ENCODE results near the gene PEX26.

Gene PEX26

DNA sequence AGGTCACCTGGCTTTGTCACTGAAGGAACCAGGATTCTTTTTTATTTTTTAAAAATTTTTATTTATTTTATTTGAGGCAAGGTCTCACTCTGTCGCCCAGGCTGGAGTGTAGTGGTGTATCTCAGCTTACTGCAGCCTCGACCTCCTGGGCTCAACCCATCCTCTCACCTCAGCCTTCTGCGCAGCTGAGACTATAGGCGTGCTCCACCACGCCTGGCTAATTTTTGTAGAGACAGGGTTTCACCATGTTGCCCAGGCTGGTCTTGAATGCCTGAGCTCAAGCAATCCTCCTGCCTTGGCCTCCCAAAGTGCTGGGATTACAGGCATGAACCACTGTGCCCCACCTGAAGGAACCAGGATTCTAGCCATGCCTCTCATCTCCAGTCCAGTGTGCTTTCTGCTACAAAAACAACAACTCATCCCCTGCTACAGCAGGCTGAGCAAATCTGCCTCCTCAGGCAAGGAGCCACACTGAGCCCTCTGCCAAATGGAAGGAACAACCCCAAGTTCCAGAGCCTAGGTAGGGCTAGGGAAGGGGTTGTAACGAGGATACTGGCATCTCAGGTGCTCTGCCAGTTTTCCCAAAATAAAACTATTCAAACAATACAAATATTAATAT, 2.6 kb upstream of the PEX26 start:
- DNase-seq = no peak
- TF ChIP-seq, protein P1, sequence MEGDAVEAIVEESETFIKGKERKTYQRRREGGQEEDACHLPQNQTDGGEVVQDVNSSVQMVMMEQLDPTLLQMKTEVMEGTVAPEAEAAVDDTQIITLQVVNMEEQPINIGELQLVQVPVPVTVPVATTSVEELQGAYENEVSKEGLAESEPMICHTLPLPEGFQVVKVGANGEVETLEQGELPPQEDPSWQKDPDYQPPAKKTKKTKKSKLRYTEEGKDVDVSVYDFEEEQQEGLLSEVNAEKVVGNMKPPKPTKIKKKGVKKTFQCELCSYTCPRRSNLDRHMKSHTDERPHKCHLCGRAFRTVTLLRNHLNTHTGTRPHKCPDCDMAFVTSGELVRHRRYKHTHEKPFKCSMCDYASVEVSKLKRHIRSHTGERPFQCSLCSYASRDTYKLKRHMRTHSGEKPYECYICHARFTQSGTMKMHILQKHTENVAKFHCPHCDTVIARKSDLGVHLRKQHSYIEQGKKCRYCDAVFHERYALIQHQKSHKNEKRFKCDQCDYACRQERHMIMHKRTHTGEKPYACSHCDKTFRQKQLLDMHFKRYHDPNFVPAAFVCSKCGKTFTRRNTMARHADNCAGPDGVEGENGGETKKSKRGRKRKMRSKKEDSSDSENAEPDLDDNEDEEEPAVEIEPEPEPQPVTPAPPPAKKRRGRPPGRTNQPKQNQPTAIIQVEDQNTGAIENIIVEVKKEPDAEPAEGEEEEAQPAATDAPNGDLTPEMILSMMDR (IDR thresholded peaks at IDR 0.05; ENCODE audit: low read depth, low read length) = no peak
- H3K4me3 ChIP-seq (ENCODE audit: low read depth, low read length) = no peak overlapping the region
- no peaks in the 10 kb centered on the region for H3K9me3 ChIP-seq
- no peaks in the 10 kb centered on the region; the same call in 1 of the 2 replicates for H3K27me3 ChIP-seq
- H3K4me1 ChIP-seq = peaks cover 9% of the 10 kb centered on the region
- peaks cover 12% of the 10 kb centered on the region for H3K36me3 ChIP-seq

DNA sequence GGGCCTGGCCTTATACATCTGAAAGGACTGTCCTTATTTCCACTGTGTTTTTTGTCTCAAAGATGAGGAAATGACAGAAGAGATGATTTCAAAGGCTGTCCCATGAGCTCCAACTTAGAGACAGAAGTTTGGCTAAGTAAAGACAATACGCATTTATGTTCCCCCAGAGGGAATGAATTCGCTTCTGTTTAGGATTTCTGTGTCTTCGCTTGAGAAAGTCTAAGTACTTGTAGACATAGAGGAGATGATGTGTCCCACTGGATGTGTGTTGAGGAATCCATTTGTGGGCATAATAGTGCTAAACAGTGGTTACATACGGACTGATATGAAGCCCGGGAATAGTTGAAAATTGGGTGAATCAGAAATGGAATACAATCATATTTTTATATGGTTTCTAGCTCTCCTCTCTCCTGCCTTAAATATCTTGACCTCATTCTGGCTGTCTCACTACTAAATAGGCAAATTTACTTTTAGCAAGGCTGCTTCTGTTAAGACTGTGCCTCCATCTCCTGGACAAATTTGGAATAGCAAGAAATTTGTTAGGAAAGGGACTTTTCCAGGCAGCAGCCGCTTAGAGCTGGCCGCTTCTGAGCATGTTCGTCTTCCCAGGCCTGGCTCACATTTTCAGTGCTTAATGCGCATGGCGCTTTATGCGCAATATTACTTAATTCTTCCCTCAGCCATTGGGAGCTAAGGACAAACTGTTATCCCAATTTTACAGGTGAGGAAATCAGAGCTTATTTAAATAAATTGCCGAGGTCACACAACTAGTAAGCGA, 1.9 kb upstream of the PEX26 start:
- TF ChIP-seq, protein P1 (IDR thresholded peaks at IDR 0.05; ENCODE audit: low read depth, low read length) = peak; percentile 90
- Histone ChIP-seq H3K9me3 (no peaks in the 10 kb centered on the region), H3K36me3 (peaks cover 19% of the 10 kb centered on the region), H3K4me3 (ENCODE audit: low read depth, low read length) (peak overlapping the region; percentile 1; the same call in 1 of the 2 replicates), H3K4me1 (peaks cover 9% of the 10 kb centered on the region), H3K27me3 (no peaks in the 10 kb centered on the region; the same call in 1 of the 2 replicates)
- peak; percentile 65 for DNase-seq

DNA sequence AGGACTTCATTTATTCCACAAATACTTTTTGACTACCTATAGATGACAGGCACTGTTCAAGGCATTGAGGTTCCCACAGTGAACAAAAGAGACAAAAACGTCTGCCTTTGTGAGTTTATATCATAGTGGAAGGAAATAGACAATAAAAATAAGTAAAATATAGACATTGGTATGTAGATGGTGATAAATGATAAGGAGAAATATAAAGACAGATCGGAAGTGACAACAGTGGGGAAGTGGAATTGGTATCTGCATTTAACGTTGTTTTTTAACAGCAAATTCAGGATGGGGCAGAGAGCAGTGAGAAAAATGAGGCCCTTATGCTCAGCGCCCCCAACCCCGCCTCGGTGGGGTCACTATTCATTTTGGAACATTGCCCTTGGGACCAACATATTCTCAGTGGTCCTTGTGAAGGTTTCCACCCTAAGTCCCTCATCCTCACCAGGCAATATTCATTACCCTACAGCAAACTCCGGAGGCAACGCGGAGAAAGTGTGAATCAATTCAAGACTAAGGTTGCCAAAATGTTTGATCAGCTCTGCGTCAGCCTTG, 627 bp upstream of the PEX26 start:
- no peak for DNase-seq
- Histone ChIP-seq H3K4me3 (ENCODE audit: low read depth, low read length) (peak overlapping the region; percentile 99), H3K9me3 (no peaks in the 10 kb centered on the region), H3K27me3 (no peaks in the 10 kb centered on the region), H3K4me1 (peaks cover 9% of the 10 kb centered on the region), H3K36me3 (peaks cover 27% of the 10 kb centered on the region)
- TF ChIP-seq, protein P1 (IDR thresholded peaks at IDR 0.05; ENCODE audit: low read depth, low read length) = no peak

DNA sequence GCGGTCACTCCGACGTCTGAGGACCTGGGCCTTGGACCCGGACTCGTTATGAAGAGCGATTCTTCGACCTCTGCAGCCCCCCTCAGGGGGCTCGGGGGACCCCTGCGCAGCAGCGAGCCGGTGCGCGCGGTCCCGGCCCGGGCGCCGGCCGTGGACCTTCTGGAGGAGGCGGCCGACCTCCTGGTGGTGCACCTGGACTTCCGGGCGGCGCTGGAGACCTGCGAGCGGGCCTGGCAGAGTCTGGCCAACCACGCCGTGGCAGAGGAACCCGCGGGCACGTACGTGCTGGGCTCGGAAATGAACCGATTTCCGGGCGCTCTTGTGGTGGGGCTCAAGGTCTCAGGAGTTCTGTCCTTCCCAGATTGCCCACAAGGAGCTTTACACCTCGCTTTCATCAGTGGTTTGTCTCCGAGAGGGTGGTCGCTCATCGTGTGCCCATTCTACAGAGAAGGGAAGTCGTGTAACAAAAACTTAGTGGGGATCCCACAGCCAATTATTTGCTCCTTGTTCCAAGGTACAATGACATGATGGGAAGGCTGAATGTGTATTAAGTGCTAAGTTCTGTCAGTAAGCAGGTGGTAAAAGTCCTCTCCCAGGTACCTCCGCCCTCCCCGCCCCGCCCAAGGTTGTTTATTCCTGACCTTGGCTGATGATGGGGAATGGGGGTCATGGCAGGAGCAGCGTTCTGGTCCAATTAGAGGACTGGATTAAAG, 695 bp downstream of the PEX26 start:
- TF ChIP-seq, protein P1 (IDR thresholded peaks at IDR 0.05; ENCODE audit: low read depth, low read length) = no peak
- Histone ChIP-seq H3K27me3 (no peaks in the 10 kb centered on the region), H3K4me1 (peaks cover 9% of the 10 kb centered on the region), H3K9me3 (no peaks in the 10 kb centered on the region), H3K4me3 (ENCODE audit: low read depth, low read length) (peak overlapping the region; percentile 99), H3K36me3 (peaks cover 33% of the 10 kb centered on the region)
- DNase-seq = peak; percentile 38

DNA sequence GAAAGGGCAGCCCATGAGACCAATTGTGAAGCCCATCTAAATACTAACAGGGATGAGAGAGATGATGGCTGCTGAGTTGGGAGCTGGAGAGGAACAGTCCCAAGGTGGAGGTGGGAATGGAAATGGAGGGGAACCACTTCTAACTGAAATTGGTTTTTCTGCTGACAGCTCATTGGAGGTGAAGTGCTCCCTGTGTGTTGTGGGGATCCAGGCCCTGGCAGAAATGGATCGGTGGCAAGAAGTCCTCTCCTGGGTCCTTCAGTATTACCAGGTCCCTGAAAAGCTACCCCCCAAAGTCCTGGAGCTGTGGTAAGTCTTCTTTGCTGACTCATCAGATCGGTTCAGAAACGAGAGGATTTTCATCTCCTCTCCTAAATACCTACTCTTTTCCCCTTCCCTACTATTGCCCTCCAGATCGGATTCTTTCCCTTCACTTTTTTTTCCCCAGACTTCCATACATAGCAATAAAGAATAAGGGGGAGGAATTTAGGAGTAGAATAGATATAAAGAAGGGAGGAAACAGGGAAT, 2.0 kb downstream of the PEX26 start:
- Histone ChIP-seq H3K9me3 (no peaks in the 10 kb centered on the region), H3K36me3 (peaks cover 43% of the 10 kb centered on the region), H3K4me1 (peaks cover 9% of the 10 kb centered on the region), H3K4me3 (ENCODE audit: low read depth, low read length) (no peak overlapping the region), H3K27me3 (no peaks in the 10 kb centered on the region)
- TF ChIP-seq, protein P1 (IDR thresholded peaks at IDR 0.05; ENCODE audit: low read depth, low read length) = no peak
- no peak for DNase-seq

All from BE2C (cell line).